GM19023 (cell line): ENCODE results near the gene DACT1.
"Not testable (repeated sequence)": the region's sequence is repeated elsewhere in the genome, so short reads cannot be mapped to it uniquely, and the experiment has no call there.

Source experiments
- ATAC-seq: cut with Tn5 transposase; IDR thresholded peaks from one replicate; pipeline ENCODE4 v1.9.1; 2021; ENCODE audit warnings: mild to moderate bottlenecking, moderate library complexity; ENCODE audit not compliant: unreplicated experiment

The DACT1 gene, protein sequence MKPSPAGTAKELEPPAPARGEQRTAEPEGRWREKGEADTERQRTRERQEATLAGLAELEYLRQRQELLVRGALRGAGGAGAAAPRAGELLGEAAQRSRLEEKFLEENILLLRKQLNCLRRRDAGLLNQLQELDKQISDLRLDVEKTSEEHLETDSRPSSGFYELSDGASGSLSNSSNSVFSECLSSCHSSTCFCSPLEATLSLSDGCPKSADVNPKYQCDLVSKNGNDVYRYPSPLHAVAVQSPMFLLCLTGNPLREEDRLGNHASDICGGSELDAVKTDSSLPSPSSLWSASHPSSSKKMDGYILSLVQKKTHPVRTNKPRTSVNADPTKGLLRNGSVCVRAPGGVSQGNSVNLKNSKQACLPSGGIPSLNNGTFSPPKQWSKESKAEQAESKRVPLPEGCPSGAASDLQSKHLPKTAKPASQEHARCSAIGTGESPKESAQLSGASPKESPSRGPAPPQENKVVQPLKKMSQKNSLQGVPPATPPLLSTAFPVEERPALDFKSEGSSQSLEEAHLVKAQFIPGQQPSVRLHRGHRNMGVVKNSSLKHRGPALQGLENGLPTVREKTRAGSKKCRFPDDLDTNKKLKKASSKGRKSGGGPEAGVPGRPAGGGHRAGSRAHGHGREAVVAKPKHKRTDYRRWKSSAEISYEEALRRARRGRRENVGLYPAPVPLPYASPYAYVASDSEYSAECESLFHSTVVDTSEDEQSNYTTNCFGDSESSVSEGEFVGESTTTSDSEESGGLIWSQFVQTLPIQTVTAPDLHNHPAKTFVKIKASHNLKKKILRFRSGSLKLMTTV

GRCh38 chr14:58637391-58638230, at the start of gene DACT1:
TSS of gene DACT1 (plus strand) at chr14:58637962. CDS start at chr14:58638203, 241 bp downstream.
- peak; percentile 56 for ATAC-seq

- not testable (repeated sequence) for ATAC-seq
Measured at GRCh38 chr14:58588321-58588720, 49.4 kb upstream of the DACT1 start.

DNA sequence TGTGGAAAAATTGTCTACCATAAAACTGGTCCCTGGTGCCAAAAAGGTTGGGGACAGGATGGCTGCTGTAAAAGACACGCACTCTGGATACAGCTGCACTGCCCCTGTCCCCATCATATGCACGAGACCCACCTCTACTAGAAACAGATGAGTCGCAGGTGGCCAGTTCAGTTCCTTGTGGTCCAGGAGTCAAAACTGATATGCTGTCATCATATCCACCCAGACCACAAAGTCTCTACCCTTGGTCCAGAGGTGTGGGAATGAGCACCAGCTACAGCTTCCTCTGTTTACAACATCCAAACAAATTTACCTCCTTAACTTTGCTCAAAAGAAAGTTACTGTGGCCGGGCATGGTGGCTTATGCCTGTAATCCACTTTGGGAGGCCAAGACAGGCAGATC, 43.8 kb upstream of the DACT1 start:
- no peak for ATAC-seq

DNA sequence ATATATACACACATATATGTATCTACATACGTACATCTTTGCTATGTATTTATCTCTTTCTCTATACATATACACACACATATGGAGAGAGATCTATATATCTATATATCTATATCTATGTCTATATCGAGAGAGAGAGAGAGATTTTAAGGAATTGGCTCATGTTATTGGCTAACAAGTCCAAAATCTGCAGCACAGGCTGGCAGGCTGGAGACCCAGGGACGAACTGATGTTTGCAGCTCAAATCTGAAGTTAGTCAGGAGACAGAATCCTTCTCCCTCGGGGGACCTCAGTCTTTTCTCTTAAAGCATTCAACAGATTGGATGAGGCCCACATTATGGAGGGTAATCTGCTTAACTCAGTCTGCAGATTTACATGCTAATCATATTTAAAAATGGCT, 40.7 kb upstream of the DACT1 start:
- ATAC-seq: no peak

- ATAC-seq: no peak
Measured at GRCh38 chr14:58598028-58598803, 39.5 kb upstream of the DACT1 start.

DNA sequence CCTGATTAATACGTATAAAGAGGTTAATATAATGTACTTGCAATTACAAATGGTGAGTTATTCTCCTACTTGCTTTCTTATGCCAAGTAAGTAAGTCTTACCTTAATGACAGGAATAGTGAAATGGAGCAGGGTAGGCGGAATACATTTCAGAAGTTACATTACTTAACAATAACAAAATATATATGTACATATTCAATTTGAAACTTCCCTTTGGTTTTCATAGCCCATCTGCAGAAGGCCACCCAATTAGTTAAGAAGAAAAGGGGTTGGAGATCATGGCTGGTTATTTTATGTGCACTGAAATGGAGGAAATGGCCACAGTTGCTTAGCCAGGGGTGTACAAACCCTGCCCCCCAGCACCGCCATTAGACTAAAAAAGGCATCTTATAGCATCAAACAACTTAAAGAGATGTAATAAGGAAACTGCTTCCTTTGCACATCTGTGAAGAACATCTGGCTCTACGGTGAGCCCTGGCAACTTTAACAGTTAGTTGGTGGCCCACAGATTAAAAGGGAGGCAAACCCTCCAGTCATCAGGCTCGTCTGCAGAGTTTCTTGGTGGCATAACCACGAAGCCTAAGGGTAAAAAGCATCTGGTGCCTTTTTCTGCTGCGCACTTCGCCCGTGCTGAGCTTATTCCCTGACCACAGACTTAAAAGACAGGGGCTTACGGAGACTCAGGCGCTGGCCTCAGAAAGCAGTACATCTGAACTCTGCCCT, 38.8 kb upstream of the DACT1 start:
- ATAC-seq: no peak

- no peak for ATAC-seq
Measured at GRCh38 chr14:58599707-58600106, 38.1 kb upstream of the DACT1 start.

DNA sequence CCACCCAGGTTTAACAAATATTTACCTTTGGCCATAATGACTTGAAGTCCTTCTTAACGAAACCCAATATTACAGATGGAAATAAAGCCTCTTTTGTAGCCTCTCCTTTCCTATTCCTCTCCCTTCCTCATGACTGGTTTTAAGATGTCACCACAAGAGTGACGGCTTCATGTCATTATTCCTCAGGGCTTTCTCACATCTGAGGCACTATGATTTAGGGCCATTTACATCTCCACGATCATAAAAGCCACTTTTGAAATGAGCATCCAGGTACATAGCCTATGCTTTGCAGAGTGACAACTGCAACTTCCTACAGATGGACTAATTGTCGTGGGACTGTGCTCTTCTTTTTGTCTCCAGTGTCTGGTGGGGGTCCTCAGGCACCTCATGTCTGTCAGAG, 32.3 kb upstream of the DACT1 start:
- no peak for ATAC-seq

DNA sequence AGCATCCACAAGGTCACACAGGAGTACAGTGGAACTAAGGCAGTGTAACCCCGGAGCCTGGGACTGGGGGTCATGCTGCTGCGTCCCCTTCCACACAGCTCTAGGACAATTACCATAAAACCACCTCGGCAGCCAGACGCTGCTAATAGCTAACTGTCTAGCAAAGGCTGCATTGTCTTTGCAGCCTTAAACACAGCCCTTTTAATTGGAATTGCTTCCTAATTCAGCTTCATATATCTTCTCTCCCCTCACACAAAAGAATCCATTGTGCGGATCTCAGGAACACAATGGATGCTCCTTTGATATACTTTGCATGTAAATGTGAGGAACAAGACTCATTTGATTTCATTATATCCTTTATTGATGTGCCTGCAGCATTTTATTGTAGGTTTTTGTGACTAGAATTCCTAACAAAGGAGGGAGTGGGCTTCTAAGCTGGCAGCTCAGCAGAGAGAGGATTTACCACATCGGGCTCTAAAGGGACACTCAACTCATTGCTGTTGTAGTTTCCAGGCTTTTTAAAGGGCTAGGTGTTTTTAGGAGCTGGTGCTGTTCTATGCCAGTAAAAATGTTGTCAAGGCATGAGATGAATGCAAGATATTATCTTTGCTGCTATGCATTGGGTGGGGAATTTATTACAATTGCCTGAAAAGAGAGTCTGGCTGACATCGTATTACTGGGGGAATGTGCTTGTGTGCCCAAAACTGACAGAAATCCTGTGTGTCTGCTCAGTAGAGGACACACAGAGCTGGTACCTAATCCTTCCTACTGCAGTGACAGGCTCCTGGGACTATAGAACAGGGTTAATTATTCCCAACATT, 30.4 kb upstream of the DACT1 start:
- ATAC-seq: no peak

DNA sequence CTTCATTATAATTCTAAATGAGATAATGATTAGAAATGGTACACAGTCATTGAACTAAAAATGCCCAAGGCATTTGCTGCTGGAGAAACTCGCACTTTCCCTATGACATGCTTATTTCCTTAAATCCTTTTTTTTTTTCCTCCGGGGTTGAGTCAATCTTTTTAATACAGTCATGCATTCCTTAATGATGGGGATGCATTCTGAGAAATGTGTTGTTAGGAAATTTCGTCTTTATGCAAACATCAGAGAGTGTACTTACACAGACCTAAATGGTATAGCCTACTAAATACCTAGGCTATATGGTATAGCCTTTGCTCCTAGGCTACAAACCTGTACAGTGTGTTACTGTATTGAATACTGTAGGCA, 29.8 kb upstream of the DACT1 start:
- no peak for ATAC-seq

GRCh38 chr14:58617619-58618018, 20.1 kb upstream of the DACT1 start:
- no peak for ATAC-seq

GRCh38 chr14:58620011-58620410, 17.8 kb upstream of the DACT1 start:
- ATAC-seq: no peak

DNA sequence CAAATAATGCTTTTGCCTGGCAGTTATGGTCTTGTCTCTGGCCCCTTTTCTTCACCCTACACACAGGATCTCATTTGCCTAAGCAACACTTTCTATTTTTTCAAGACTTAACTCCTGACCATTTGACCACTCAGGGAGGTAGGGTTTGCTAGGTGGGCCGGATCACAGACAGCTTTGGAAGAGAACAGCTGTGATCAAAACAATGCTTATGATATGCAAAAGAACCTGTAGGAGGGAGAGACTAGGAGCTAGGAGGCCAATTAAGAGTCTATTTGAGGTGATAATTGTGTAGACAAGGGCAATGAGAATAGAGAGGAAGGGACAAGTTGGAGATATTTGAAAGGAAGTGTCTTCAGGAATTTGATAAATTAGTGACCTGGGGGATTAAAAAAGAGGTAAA, 12.3 kb upstream of the DACT1 start:
- ATAC-seq: no peak

GRCh38 chr14:58626431-58626831, 11.3 kb upstream of the DACT1 start:
- no peak for ATAC-seq

GRCh38 chr14:58628406-58628805, 9.4 kb upstream of the DACT1 start:
- ATAC-seq: no peak

DNA sequence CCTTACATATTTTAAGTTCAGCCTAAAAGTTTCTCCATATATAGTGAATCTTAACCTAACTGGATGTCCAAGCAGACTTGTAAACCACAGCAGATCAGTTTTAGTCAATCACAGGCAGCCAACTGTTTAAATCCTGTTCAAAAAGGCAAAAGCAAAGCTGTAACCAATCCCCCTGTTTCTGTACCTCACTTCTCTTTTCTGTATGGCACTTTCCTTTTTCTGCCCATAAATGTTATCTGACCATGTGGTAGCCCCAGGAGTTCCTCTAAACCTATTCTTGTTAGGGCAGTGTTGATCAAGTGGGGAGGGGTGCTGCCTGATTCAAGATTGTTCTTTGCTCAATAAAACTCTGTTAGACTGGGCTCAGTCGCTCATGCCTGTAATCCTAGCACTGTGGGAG, 8.5 kb upstream of the DACT1 start:
- no peak for ATAC-seq

DNA sequence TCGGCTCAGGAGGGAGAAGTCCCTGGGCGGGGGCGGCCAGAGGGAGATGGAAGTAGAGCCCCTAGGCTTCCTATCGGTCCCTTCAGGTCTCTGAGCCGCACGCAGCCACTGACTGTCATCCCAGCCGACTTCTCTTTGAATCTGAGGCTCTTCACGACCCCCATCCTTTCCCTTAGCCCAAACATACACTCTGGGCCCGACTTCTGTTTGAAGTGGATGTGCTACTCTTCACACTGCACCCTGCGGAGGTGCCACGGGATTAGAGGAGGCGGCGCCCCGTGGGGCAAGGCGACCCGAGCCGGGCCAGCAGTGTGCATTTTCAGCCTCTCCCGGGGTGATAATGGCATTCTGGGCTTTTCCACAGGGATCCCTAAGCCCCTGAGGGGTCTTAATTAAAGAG, 6.0 kb upstream of the DACT1 start:
- ATAC-seq: no peak

- ATAC-seq: no peak
Measured at GRCh38 chr14:58633831-58634230, 3.9 kb upstream of the DACT1 start.
